Inflammatory macrophage (primary cell): ENCODE measurements around the gene PRKN.
"Not testable (repeated sequence)": the region's sequence is repeated elsewhere in the genome, so short reads cannot be mapped to it uniquely, and the experiment has no call there.

Experiments used
- DNase-seq, 2 donors: peaks; one replicate each; pipeline ENCODE4 v3.0.0-alpha.2; 2020 to 2022

PRKN gene

DNA sequence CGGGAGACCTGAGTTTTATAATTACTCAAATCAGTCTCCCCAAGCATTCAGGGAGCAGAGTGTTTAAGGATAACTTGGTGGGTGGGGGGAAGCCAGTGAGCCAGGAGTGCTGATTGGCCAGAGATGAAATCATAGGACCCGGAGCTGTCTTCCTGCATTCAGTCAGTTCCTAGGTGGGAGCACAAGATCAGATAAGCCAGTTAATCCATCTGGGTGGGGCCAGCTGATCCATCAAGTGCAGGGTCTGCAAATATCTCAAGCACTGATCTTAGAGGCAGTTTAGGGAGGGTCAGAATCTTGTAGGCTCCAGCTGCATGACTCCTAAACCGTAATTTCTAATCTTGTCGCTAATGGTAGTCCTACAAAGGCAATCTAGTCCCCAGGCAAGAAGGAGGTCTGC, 196.2 kb downstream of the PRKN start:
- DNase-seq, result not testable (repeated sequence)

DNA sequence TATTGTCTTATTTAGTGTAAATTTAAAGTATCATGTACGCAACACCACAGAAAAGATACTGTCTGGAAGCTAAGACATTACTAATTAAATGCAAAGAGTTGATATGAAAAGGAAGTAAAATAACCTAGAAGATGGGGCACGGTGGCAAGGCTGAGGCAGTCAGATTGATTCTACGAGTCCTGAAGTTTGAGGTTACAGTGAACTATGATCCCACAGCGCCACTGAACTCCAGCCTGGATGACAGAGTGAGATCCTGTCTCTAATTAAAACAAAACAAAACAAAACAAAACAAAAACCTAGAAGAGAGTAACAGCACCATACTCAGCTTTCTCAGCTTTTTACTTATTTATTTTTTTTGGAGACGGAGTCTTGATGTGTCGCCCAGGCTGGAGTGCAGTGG, 199.0 kb downstream of the PRKN start:
- DNase-seq, result no peak

DNA sequence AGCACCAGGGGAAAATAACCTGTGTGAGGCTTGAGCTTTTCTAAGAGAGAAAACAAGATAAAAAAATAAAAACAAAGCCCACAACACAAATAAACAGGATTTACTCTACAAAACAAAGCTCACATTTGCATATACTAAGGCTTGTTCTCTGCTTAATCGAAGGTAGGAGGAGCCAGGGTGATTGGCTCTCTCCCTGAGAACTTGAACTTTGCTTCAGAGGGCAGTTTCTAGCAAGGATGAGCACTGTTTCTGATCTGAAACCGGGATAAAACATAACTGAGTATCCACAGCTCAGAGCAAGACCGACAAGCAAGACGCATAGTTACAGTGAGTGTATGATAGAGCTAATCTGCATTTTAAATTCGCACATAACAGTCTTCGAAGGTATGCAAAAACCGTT, 200.6 kb downstream of the PRKN start:
- no peak for DNase-seq

DNA sequence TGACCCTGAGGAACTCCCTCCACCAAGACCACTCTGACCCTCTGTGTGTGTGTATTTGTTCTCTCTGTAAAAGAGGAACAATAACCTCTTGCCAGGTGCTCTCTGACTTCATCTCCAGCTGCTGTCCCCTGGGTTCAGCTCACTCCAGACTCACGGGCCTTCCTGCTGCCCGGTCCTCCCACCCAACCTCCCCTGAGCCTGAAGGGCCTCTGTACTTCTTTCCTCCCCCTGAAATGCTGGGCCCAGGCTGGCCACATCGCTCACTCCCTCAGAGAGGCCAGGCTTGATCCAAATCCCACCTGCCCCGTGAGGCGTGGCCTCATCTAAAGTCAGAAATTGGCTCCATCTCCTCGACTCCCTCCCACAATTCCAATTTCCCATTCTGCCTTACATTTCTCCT, 202.4 kb downstream of the PRKN start:
- no peak for DNase-seq

DNA sequence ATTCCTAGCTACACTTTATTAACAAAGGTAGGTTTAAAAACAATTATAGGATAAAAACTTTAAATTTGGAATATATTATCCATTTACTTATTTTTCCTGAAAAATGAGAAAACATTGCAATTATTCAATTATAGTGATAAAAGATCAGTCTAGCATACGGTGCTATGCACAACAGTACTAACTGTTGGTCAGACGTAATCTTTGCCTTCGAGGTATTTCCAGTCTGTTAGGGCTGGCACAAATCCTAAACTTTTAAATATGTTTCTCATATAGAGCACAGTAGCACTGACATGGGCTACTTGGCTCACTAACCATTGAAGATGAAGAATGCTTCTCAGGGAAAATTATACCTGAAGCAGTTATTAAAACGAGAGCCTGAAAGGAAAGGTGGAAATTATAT, 214.8 kb downstream of the PRKN start:
- DNase-seq, result no peak

DNA sequence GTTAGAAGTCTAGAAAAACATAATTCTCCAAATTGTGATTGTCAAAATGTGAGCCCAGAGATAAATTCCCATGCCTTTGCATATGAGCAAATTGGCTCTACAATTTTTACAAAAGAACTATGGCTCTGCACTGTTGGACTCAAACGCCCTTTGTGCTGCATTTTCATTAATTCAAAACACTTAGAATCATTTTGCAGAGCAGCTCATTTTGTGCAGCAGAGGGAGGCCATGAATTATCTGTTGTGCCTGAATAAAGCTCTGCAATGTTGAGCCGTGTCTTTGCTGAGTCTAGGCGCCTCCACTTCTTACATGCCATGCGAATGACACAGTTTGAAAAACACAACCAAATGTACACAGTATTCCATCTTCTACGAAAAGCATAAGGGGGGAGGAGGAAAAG, 230.2 kb downstream of the PRKN start:
- no peak for DNase-seq

DNA sequence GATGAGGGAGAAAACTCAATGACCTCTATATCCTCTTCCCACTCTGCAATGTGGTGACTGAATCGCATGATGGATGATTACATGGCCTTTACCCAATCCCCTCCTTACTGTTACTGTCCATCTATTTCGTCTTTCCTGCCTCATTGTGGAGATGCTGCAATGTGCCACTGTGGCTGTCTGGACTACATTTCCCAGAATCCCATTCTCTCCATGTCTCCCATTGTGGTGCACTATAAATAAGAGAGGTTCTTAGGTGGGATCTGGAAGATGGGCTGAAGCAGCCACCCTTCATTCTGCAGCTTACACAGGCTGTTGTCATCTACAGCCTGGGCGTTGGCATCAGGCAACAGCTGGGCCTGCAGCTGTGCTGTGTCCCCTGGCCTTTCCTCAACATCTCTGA, 233.6 kb downstream of the PRKN start:
- no peak for DNase-seq

DNA sequence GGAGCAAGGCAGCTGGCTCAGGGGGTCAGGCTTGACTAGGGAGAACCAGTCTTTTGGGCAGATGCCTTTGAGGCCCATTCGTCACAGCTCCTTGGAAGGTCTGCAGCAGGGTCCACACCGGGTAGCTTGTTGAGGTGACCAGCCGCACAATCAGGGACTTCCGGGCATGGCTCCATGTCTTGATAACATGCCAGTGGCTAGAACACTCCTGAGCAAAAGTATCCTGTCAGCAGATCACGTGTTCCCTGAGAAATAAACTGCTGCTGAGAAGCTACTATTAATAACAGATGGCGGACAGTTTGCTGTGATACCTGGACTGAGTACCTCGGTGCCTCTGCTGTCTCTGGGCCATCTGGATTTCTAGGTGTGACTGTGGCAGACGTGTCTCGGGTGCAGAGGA, 235.9 kb downstream of the PRKN start:
- no peak for DNase-seq

DNA sequence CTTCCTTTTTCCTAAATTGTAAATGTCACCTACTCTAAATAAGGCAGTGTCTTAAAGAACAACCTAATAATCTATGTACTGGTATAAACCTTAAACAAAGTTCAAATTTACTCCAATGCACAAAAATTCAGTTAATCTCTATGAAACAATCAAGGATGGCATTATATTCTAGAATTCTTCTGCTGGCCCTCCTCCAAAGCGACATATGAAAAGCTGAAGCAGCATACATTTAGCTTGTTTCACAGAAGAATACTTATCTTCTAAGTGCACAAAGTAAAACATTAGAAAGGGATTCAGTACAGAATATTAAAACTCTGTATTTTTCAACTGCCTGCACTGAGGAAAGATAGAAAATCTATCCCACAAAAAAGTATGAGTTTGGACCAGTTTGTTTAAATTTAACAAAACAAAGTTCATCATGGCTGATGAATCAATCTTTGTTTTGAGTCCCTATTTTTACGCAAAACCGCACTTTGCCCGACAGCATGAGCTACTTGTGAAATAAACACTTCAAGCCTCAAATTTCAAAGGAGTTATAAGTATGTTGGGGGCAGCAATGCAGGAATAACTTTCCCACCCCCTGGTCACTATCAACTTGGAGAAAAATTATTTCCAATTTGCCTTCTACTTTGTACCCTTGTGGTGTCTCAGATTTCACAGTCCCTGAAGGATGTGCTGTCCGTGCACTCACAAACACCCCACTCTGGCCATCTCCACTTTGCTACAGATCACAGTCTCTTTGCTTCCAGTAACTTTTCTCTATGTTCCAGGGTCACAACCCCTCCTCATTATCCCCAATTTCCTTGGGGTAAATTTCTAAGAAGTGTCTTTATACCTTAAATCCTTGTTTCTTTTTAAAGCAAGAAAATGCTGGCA, 238.2 kb downstream of the PRKN start:
- DNase-seq, result no peak

DNA sequence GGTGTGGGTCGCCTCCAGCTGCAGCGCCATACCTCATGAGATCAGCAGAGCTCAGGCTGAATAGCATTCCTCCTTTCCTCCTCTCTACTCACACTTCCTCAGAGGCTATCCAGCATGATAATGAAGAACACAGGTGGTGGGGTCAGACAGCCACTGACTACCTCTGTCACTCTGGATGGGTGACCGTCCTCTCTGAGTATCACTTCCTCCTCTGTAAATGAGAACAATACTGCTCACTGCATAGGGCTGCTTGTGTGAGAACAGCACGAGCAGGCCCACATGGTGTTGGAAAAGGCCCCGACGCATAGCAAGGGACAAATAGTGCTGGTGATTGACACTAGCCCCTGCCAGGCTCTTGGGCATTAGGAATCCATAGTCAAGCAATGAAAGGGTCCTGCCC, 239.1 kb downstream of the PRKN start:
- no peak for DNase-seq

DNA sequence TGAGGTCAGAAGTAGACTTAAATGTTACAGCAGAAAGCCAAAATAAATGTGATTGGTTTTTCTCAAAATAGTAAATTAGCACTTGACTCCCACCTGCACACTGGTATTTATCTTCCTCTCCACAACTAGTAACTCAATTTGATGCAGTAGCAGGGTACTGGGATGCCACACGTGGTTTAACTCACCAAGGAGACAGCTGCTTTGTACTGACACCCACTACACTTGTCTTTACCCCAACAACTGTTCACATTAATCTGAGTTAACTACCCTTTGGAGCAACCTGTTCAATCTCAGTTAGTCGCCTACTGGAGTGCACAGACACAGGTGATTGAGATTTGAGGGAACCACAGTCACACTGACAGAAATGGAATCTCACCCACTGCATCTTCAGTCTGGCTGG, 242.1 kb downstream of the PRKN start:
- DNase-seq, result no peak

DNA sequence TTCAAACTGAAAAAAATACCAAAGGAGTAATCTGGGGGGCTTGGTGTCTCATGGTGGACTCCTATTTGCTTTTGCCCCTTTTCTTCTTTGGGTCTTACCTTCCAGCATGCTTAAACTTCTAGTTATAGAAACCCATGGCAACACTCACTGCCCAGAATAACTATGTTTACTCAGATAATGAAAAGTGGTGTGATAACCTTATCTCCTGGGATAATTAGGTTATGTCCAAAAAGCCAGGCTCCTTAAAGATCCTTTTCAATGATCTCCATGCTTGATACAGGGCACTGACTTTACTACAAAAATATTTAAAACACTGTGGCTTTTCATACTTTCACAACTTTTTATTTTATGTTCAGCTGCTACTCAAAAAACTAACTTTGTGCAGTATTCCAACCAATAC, 245.6 kb downstream of the PRKN start:
- DNase-seq, result no peak

DNA sequence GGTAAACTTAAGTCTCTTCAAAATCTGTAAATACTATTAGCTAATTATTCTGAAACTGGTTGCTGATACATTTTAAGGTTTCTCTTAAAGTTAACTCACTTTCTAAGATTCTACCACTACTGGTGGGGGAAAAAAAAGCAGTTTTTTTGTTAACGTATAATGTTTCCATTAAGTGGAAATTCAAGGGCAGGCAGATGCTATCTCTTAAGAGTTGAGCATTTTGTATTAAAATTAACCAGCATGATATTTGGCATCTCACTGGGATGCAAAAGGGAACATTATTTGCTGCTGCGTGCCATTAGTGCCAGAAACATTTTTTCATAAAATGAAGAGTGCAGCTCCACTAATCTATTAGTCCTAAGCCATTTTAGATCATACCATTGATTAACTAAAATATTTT, 246.2 kb downstream of the PRKN start:
- DNase-seq, result no peak

DNA sequence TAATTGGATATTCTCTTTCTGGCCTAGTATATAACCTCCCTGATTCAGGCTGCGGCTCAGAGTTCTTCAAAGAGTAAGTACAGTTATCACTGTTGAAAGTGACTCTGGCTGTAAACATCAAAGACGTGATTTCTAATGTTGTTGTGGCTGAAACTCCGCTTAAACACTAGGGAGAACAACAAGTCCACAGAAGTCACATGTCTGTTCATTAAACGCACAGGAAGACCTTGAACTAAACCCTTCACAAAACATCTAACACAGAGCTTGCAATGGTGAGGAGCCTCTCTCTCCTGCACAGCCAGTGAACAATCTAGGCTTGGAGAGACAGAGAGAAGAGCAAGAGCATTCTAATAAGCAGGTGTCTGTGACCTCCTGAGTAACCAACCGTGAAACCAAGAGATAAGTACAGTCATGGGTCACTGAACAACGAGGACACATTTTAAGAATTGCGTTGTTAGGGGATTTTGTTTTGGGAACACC, 249.3 kb downstream of the PRKN start:
- DNase-seq, result no peak

DNA sequence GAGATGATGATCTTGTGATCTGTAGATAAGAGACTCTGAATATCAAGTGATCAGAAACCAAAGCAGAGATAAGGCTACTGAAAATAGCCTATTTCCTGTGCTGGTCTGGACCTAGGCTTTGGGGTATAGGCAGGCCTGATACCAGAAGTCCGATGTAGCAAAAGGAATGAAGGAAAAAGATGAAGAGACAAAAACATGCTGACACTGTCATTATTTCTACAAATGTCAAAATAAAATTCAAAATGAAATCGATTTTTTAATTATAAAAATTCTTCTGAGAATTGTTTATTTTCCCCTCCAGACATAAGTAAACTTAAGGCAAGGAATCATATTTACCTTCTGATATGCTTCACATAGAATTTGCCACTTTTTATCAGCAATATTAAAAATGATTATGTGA, 252.8 kb downstream of the PRKN start:
- no peak for DNase-seq

DNA sequence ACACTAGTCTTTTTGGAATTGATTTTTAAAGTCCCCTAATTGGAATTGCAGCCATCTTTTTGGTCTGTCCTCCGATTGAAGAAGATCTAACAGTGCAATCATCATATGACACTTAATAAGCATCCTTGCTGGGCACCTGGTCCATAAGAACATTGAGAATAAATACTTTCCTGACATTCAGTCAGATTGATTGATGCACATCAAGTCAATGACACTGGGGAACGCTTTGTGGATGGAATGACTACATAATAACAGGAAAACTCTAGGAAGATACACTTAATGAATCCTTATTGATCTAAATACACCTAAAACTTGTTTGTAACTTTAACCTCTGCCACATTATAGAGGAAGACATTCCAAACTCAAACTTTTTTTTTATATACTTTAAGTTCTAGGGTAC, 255.7 kb downstream of the PRKN start:
- no peak for DNase-seq

DNA sequence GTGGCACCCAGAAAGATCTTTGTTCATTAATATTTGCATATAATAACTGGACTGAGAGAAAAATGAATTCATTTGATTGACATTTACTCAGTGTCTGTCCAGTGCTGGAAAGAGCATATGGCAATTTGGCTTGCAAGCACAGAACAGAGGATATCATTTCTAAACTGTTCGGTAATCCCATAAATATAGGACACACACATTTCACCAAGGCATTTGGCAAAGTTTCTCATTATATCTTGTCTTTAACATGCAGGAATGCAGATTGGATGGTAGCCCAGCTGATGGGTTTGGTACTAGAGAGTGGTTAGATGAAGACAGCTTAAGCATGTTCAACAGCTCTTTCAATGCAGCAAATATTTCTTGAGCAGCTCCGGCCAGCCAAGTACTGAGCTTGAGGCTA, 259.2 kb downstream of the PRKN start:
- DNase-seq, result no peak

DNA sequence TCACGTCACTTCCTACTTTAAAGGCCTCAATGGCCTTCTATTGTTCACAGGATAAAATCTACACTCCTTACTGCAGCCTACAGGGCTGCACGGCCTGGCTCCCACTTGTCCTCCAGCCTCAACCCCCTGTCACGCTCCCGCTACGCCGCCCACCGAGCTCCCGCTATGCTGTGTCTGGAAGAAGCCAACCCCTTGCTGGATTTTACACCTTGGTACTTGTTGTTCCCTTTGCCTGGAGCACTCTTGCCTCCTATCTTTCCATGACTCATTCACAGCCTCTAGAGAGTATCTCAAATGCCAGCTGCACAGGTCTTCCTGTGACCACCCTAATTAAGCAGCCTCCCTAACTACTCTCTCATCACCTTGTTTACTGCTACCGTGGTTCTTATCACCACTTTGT, 259.9 kb downstream of the PRKN start:
- no peak for DNase-seq

DNA sequence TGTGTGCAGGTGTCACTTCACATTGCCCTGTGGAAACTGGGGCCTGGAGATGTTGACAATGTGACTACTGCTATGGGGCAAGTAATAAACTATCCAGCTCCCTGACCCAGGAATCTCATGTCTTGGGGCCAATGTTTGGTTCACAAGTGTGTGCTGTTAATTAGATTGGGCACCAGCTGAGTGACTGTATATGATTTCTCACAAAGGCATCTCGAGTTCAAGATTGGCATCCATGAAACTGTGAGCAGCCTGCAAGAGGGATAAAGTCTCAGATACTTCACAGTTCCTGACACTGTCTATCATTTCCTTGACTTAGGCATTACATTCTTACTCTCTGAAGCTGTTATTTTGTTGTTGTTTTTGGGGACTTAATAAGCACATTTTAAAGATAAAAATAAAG, 264.0 kb downstream of the PRKN start:
- no peak for DNase-seq

DNA sequence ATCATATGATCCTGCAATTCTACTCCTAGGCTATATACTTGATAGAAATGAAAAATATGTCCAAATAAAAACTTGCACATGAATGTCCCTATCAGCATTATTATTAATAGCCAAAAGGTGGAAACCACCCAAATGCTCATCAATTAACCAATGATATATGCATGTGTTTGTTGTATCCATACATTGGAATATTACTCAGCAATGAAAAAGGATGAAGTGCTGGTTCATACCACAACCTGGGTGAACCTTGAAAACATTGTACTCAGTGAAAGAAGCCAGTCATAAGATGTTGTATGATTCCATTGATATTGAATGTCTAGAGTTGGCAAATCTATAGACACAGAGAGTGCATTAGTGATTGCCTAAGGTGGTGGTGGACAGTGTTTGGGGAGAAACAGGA, 267.6 kb downstream of the PRKN start:
- DNase-seq, result no peak

DNA sequence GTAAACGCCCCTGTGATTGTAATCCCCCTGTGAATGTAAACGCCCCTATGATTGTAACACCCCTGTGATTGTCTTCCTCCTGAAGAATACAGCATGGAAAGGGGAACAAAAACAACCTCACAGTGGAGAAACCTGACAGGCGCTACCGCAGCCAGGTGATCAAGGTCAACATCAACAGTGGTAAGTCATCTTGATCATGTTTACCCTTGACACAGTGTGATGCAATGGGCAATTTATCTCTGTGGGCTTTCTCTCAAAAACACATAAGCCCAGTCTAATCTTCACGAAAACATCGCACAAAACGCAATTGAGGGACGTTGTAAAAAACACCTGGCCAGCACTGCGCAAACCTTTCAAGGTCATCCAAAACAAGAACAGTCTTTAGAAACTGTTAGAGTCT, 277.2 kb downstream of the PRKN start:
- DNase-seq, result no peak

DNA sequence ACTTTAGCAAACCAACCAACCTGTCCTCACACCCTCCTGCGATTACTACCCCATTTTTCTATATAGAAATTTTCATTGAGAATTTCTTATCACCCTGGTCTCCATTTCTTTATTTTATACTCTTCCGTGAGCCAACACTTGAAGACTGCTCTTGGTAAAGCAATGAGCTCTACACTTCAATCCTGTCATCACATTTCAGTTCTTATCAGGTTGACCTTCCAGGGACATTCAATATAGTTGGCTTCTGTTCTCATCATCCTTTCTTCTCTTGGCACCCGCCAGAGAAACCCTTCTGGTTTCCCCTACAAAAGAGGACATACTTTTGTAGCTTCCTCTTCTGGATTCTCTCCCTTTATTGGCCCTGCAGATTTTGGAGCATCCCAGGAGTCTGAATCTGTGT, 279.3 kb downstream of the PRKN start:
- DNase-seq, result no peak

DNA sequence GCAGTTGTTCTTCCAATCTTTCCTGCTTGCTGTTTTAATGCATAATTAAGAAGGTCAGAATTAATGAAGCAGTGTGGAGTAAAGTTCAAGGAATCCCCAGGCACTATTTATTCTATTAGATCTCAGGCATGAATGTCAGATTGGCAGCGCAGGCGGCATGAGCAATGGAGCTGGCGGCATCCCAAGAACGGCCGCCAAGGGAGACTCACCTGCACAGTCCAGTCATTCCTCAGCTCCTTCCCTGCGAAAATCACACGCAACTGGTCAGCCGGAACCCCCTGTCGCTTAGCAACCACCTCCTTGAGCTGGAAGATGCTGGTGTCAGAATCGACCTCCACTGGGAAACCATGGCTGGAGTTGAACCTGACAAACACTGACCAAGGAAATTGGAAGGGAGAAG, 284.5 kb downstream of the PRKN start:
- no peak for DNase-seq

DNA sequence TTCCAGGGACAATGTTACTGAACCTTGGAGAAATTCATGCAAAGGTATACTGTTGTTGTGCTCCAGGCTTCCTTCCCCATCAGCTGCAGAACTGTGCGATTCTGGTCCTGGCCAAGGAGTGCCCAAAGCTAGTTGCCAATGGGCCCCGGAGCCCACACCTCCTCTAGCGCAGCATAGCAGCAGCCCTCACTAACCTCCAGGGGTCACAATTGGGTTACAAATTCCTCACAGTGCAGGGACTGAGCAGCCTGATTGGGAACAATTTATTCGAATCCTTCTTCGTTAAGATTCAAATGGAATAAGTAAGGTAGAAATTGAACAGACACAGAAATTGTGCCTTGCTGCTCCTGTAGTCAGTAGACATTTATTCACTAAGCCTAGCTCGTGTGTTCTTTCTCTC, 284.9 kb downstream of the PRKN start:
- DNase-seq, result no peak

DNA sequence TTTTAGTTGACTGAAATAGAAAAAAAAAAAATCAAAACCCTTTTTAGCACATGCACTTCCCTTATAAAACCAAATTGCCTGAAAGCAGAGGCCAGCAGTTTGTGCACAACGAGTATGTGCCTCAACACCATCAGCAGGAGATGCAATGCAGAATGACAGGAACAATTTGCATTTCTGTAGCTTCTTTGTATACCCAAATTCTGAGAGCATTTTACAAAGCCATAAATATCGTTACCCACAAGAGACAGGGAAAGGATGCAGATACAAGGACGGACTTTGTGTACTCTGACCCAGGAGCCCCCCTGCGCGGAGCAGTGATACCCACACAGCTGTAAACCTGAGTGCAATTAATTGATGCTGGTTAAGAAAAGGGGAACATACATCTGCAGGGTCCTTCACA, 285.6 kb downstream of the PRKN start:
- DNase-seq, result no peak
